Epithelial cell of proximal tubule (primary cell): Measurements from ENCODE around the gene CDC42EP2. TPM values are rescaled to one million over a fixed set of nuclear protein-coding genes. Genes with fewer than 3 reads are reported as not detected.

Source experiments
- DNase-seq: peaks from one replicate; pipeline ENCODE4 v3.0.0-alpha.2; 2011; ENCODE audit warnings: low read depth
- H3K4me3 ChIP-seq: 2 replicates; pipeline ENCODE4 v1.5.1; 2011; ENCODE audit warnings: low read depth, mild to moderate bottlenecking, low read length
- CTCF ChIP-seq: conservative IDR thresholded peaks from 2 replicates; pipeline ENCODE4 v1.5.1; 2012; ENCODE audit warnings: low read depth, mild to moderate bottlenecking, low read length
- total RNA-seq: library from RNA; depleted of rRNA; stranded (reverse); fragments of >200 nt; gene quantifications from 2 replicates; pipeline ENCODE4 v1.2.3, GENCODE V29; 2015

The CDC42EP2 gene
- total RNA-seq, 1 donor from 2014 or later, result 18.6 TPM

GRCh38 chr11:65310215-65310614 is 4.5 kb upstream of the CDC42EP2 start:
- no peak for TF ChIP-seq CTCF
- DNase-seq, result no peak

GRCh38 chr11:65310736-65311135 is 3.9 kb upstream of the CDC42EP2 start:
- H3K4me3 ChIP-seq, result no peak overlapping the region
- no peak for TF ChIP-seq CTCF
- no peak for DNase-seq

More at GRCh38 chr11:65310215-65310614, 4.5 kb upstream of the CDC42EP2 start:
- no peak overlapping the region for H3K4me3 ChIP-seq

- TF ChIP-seq CTCF, result no peak
- H3K4me3 ChIP-seq, result no peak overlapping the region
- DNase-seq, result no peak
These were observed 3.4 kb upstream of the CDC42EP2 start for GRCh38 chr11:65311170-65311678.

- TF ChIP-seq CTCF, result peak; percentile 87
- peak overlapping the region; percentile 96 for H3K4me3 ChIP-seq
- no peak for DNase-seq
These were observed 669 bp downstream of the CDC42EP2 start for GRCh38 chr11:65315204-65315865.

- H3K4me3 ChIP-seq, result peak overlapping the region; percentile 96
- no peak for TF ChIP-seq CTCF
- DNase-seq, result no peak
These were observed 1.2 kb downstream of the CDC42EP2 start for GRCh38 chr11:65315866-65316226.

GRCh38 chr11:65316227-65317024 is 1.8 kb downstream of the CDC42EP2 start:
- no peak for DNase-seq
- no peak for TF ChIP-seq CTCF

More at GRCh38 chr11:65316227-65317024, 1.8 kb downstream of the CDC42EP2 start:
- H3K4me3 ChIP-seq, result peak overlapping the region; percentile 96
